Epithelial cell of proximal tubule (primary cell): ENCODE results near the gene RABGAP1L. TPM values are rescaled to one million over a fixed set of nuclear protein-coding genes. Genes with fewer than 3 reads are reported as not detected.
A peak's percentile ranks its signal among the peaks of the same experiment; 100 is the strongest.

ENCODE experiments used
- DNase-seq: peaks from one replicate; pipeline ENCODE4 v3.0.0-alpha.2; 2011; ENCODE audit warnings: low read depth
- H3K4me3 ChIP-seq: 2 replicates; pipeline ENCODE4 v1.5.1; 2011; ENCODE audit warnings: low read depth, mild to moderate bottlenecking, low read length
- CTCF ChIP-seq: conservative IDR thresholded peaks from 2 replicates; pipeline ENCODE4 v1.5.1; 2012; ENCODE audit warnings: low read depth, mild to moderate bottlenecking, low read length
- total RNA-seq: library from RNA; depleted of rRNA; stranded (reverse); fragments of >200 nt; gene quantifications from 2 replicates; pipeline ENCODE4 v1.2.3, GENCODE V29; 2015

RABGAP1L gene
- total RNA-seq, 1 donor from 2014 or later, result 16.3 TPM

- DNase-seq, result no peak
- TF ChIP-seq CTCF, result peak; percentile 11
- no peak overlapping the region for H3K4me3 ChIP-seq
These were observed 30.2 kb downstream of the RABGAP1L start for GRCh38 chr1:174189428-174190062.

- H3K4me3 ChIP-seq, result peak overlapping the region; percentile 27
- peak; percentile 7 for DNase-seq
- no peak for TF ChIP-seq CTCF
These were observed 31.4 kb downstream of the RABGAP1L start for GRCh38 chr1:174190691-174191199.

- TF ChIP-seq CTCF, result no peak
- H3K4me3 ChIP-seq, result peak overlapping the region; percentile 27
These were observed 32.1 kb downstream of the RABGAP1L start for GRCh38 chr1:174191349-174191862.

GRCh38 chr1:174194461-174194860, 35.1 kb downstream of the RABGAP1L start:
- TF ChIP-seq CTCF, result no peak
- no peak for DNase-seq
- H3K4me3 ChIP-seq, result no peak overlapping the region

More at GRCh38 chr1:174191349-174191862, 32.1 kb downstream of the RABGAP1L start:
- DNase-seq, result peak; percentile 78

GRCh38 chr1:174197088-174197487, 37.8 kb downstream of the RABGAP1L start:
- DNase-seq, result no peak
- no peak for TF ChIP-seq CTCF
- H3K4me3 ChIP-seq, result no peak overlapping the region

GRCh38 chr1:174197547-174197946, 38.2 kb downstream of the RABGAP1L start:
- H3K4me3 ChIP-seq, result no peak overlapping the region
- no peak for TF ChIP-seq CTCF
- DNase-seq, result no peak

- no peak overlapping the region for H3K4me3 ChIP-seq
- no peak for DNase-seq
- no peak for TF ChIP-seq CTCF
These were observed 38.9 kb downstream of the RABGAP1L start for GRCh38 chr1:174198202-174198601.
